GM21786 (cell line): ENCODE data around the gene DOCK3.
"Not testable (repeated sequence)": the region's sequence is repeated elsewhere in the genome, so short reads cannot be mapped to it uniquely, and the experiment has no call there.

ENCODE experiments used
- ATAC-seq: cut with Tn5 transposase; IDR thresholded peaks from one replicate; pipeline ENCODE4 v1.9.1; 2021; ENCODE audit not compliant: unreplicated experiment

DOCK3 gene

GRCh38 chr3:51191768-51192167 lies 517.0 kb downstream of the DOCK3 start:
- ATAC-seq = no peak

DNA sequence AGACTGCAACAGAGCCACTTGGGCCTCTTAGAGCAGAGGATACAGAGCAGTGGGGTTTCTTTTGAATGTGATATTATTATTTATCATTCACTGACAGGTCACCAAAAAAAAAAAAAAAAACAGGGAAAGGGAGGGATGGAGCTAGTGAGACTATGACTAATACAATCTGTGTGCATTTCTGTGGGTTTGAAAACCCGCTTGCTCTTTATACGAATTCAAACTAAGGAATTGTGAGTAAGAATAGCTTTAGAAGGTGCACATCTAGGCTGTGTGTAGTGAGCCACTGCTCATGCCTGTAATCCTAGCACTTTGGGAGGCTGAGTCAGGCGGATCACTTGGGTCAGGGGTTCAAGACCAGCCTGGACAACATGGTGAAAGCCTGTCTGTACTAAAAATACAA lies 523.8 kb downstream of the DOCK3 start:
- no peak for ATAC-seq

- not testable (repeated sequence) for ATAC-seq
Measured at GRCh38 chr3:51199296-51199695, 524.6 kb downstream of the DOCK3 start.

DNA sequence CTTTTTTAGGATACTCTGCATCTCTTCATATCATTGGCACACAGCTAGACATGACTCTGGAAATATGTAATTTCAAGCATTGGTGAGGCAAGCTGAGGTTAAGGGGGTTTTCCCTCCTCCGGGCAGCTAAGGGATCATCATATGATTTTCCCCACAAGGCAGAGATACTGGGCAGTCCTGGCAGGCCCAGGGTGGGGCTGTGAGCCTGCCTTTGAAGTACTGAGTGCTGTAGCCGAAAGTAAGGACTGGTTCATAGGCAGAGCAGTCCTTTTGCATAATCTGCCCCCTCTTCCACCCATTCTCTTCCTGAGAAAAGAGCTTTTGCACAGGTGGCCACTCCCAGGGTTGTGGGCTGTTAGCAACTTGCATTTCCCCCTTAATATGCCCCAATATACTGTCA lies 541.6 kb downstream of the DOCK3 start:
- no peak for ATAC-seq

GRCh38 chr3:51221959-51222358 lies 547.2 kb downstream of the DOCK3 start:
- ATAC-seq = no peak

- no peak for ATAC-seq
Measured at GRCh38 chr3:51224283-51224682, 549.6 kb downstream of the DOCK3 start.

DNA sequence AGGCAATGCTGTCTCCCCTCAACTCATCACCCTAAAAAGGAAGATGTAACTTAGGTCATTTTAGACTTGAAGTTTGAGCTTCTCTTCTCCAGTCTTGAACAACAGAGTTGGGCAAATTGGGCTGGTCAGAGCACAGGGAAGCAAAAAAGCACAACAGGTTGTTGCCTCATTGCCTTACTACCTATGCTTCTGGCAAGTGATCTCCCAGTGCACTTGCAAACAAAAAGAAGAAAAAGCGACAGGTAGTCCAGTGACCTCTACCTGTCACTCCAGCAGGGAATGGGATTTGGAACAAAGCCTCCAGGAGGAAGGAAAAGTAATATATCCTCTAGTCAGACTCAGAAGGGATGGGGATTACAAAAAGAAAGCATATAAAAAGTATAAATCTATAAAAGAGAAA lies 550.1 kb downstream of the DOCK3 start:
- no peak for ATAC-seq

GRCh38 chr3:51242939-51243338 lies 568.2 kb downstream of the DOCK3 start:
- no peak for ATAC-seq

- ATAC-seq = no peak
Measured at GRCh38 chr3:51243924-51244323, 569.2 kb downstream of the DOCK3 start.

DNA sequence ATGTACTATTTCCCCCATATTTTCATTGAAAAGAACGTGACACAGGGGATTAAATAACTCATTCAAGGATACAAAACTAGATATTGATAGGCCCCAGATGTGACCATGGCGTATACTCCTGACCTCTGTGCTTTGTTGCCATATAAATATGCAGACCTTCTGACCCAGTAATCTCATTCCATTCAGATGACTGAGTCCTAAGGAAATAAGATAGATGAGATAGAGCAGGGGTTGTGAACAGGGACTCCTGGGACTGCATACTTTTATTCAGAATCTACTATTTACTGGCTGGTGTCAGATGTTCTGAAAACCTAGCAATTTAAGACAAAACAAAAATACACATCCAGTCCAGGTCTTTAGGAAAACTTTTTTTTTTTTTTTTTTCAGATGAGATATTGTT lies 571.1 kb downstream of the DOCK3 start:
- ATAC-seq = no peak

- ATAC-seq = no peak
Measured at GRCh38 chr3:51257870-51258269, 583.1 kb downstream of the DOCK3 start.

GRCh38 chr3:51264166-51264565 lies 589.4 kb downstream of the DOCK3 start:
- not testable (repeated sequence) for ATAC-seq

DNA sequence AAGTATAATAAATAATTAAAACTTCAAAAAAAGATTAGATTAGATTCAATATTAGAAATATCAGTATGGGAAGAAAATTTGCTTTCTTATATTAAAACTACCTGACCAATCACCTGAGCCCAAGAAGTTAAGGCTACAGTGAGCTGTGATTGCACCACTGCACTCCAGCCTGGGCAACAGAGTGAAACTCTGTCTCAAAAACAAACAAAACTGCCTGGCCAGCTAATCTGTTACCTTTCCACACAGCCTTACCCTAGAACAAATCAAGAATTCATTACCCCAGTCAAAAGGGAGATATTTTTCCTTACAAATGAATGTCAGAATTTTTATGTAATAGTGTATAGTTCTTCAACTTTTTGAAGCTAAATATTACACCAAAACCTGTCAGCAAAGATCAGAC lies 593.4 kb downstream of the DOCK3 start:
- no peak for ATAC-seq

DNA sequence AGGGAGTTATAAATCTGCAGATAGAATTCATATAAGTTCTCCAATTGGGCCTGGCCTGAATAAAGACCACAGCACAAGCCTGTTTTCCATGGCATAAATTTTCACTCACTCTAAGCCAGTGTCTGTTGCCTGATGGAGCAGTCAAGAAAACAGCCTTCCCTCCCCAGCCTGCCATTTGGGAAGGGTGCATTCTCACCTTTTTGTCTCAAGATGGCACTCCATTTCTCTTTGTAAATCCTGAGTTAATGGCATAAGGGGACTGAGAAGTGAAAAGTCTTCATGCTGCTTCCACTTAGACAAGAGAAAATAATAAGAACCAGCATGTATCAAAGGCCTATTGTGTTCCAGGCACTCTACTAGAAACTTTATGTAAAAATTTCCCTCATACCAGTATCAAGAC lies 594.7 kb downstream of the DOCK3 start:
- ATAC-seq = no peak

GRCh38 chr3:51270559-51270958 lies 595.8 kb downstream of the DOCK3 start:
- no peak for ATAC-seq

DNA sequence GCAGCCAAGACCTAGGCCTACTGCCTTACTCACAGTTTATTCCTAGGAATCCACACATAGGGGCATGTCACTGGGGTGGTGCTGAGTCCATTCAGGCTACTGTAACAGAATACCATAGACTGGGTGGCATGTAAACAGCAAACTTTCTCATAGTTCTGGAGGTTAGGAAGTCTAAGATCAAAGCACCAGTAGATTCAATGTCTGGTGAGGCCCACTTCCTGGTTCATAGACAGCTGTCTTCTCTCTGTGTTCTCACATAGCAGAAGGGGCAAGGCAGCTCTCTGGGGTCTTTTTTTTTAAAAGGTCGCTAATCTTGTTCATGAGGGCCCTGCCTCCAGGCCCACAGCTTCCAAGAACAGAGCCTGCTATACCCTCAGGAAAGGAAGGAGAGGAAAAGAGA lies 596.4 kb downstream of the DOCK3 start:
- no peak for ATAC-seq

GRCh38 chr3:51274052-51274451 lies 599.3 kb downstream of the DOCK3 start:
- ATAC-seq = no peak

DNA sequence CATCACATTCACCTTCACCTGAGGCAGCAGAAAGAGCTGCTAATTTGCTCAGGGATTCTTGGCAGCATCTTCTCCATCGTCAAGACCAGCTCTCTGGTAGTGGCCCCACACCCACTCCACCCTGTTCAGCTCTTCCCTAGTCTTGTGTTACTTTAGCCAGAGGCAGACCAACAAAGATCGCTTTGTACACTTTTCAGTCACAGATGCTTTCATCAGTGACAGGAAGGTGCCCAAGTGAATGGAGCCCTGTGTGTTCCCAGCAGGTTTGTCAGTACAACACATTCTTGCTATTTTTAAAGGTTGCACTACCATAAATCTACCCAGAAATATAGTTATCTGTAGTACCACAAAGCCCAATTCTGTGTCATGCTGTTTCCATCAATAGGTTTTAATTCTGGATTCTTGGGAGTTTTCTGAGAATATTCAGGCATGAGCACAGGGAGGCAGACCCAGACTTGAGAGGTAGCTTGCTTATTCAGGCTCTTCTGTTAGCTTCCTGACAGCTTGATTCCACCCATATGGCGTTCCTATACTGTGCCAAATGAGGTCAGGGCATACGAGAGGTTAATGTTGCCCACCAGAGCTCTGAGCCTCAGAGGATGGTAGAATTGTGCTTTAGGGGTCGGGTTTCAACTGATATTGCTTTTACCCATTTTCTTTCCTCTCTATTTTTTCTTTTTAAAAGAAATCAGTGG lies 600.5 kb downstream of the DOCK3 start:
- no peak for ATAC-seq

DNA sequence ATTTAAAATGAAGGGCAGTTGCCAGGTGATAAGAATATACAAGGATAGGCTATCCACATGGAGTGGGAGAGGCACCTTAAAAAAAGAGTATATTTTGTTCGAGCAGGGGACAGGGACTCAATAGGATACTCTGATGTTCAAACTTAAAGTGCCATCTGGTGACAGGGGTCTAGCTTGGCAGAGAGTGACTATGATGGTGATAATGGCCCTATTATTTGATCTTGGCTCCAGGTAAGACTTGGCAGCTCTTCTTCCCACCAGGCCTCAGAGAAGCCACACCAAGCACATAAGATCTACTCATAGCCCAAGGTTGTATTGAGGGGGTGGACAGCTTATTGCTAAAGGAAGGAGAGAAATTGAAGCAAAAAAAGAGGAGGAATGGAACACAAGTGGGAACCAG lies 601.3 kb downstream of the DOCK3 start:
- no peak for ATAC-seq

- no peak for ATAC-seq
Measured at GRCh38 chr3:51279448-51279847, 604.7 kb downstream of the DOCK3 start.

DNA sequence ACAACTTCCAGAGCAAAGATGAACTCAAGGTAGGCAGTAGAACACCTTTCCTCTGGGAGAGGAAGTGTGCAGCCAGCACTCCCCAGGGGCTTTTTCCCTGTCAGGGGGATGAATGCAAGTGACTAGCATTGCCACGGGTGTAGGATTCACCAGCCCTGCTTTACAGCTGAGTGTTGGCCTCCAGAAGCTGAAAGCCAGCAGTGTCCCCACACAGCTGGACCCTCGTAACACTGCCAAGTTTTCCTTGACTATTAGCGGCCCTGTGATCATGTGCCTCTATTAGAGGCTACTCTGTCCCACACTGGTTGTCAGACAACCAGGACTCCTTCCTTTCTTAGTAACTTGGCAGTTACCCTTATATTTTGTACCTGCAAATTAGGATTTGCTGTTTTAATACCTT lies 605.4 kb downstream of the DOCK3 start:
- no peak for ATAC-seq

- no peak for ATAC-seq
Measured at GRCh38 chr3:51282931-51283330, 608.2 kb downstream of the DOCK3 start.

GRCh38 chr3:51283421-51283820 lies 608.7 kb downstream of the DOCK3 start:
- no peak for ATAC-seq
